GM21390 (cell line): ENCODE results near the gene SMNDC1.

ENCODE experiments used
- ATAC-seq: cut with Tn5 transposase; IDR thresholded peaks from one replicate; pipeline ENCODE4 v1.9.1; 2021; ENCODE audit not compliant: unreplicated experiment

Gene SMNDC1

DNA sequence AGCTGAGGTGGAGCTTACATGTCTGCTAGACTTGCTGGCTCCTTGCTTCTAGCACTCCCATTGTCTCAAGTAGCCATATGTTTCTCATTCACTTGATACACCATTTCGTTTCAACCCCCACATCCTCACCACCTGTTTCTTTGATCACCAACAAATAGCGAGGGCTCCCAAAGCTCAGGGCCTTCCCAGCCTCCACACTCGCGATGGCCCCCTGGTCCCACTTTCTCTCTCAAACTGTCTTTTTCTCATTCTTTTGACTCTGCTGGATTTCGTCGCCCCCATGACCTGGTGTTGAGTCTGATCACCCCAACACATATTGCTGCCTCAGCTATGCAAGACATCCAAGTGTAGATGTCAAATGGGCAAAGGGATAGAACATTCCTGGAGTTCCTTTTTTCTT lies 26.0 kb upstream of the SMNDC1 start:
- no peak for ATAC-seq

DNA sequence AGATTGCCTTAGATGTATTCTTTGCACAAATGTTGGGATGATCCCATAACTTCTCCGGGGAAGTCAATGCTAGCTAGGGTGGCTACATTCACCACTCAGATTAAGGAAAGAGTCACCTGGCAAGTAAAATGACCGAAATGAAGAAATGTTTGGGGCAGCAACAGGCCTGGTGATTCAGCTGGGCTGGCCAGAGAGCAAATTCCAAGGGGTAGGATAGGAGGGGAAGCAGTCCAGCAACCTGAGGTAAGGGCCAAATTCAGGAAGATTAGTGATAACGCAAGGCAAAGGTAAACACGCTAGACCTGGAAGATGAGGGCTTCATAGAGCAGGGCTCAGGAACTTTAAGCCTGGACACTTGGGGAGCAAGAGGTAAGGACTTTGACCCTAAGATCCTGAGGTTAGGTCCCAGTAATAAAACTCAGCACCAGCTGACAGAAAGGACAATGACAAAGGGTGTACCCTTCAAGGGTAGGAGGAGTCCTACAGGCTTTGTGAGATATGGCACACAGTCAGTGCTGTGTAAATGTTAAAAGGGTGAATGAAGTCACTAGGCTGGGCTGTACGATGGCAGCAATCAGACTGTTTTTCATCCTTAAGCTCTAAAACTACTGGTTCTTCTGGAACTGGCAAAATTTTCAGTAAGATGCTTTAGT lies 22.7 kb upstream of the SMNDC1 start:
- ATAC-seq: no peak

DNA sequence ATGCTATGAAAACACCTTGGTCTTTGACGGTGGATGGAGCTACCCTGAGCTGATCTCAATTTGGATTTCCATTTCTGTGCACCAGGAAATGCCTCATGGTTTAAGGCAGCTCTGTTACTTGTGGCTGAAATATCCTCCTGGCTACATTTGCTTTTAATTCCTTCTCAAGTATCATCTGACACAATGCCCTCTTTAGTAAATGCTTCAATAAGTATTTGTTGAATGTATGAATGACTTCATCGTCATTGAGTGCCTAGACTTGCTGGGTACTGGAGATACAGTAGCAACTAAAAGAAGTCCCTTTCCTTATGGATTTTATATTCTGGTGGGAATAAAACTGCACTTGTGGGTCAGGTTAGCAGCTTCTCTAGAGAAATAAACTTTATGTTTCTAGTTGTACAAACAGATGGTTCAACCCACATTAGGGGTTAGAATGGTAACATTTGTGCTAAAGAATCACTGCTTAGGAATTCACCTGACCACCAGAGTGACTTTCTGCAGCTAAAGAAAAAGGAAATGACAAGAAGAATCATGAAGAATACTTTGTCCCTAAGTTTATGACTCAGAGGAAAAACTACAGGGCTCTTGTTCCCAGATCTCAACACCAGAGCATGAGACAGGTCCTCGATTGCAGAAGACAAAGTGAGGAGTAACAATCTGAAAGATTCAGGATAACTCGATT lies 21.8 kb upstream of the SMNDC1 start:
- no peak for ATAC-seq

DNA sequence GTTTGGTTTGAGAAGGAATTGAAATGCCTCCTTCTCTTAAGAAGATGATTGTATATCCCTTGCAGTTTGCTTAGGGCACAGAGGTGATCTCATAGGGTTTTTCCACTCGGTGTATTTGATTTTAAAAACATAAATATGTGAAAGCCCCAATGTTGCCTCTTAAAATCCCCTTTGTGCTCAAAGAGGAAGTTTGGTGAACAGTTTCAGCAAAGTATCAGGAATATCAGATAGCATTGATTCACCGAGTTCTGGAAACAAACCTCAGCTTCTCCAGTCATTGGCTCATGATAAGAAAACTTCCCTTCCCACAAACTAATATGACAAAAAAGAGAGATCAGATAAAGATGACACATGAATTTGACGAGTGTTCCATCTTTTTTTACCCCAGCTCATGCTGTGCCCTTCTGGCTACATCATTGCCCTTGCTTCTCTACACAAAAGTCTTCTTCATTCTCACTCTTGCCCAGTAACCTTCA lies 20.1 kb upstream of the SMNDC1 start:
- peak; percentile 44 for ATAC-seq

DNA sequence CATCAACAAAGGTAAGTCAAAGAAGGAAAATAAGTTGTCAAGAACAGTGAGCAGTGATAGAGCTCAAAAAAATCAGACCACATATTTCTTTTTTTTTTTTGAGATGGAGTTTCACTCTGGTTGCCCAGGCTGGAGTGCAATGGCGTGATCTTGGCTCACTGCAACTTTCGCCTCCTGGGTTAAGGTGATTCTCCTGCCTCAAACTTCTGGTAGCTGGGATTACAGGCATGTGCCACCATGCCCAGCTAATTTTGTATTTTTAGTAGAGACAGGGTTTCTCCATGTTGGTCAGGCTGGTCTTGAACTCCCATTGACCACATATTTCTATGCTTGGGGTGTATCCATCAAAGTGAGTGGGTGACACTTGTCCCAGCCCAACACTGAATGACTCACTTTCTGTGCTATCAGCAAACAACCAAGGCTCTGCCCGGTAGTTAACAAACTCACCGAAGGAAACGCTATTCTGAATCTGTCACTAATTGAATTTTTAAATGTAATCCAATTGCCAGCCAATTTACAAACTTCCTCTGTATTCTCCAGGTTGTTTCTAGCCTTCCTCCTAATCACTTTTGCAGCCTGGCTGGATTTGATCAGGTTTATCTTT lies 19.6 kb upstream of the SMNDC1 start:
- ATAC-seq: peak; percentile 38

DNA sequence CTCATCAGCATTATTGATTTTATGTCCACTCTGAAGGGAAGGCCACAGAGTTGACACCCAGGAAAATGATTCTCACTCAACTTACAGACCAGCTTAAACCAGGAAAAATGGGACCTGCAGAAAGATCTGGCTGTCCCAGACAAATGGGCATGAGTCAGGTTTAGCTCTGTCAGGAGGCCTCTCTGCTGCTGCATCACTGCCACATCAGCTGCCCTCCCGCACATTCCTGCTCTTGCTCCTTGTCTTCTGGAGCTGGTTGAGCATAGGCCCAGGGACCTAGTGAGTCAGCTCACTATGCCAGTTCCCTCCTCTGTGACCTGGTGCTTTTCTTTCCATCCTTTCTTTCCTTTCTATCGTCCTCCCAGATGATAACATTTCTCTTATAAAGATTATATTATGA lies 18.8 kb upstream of the SMNDC1 start:
- no peak for ATAC-seq

DNA sequence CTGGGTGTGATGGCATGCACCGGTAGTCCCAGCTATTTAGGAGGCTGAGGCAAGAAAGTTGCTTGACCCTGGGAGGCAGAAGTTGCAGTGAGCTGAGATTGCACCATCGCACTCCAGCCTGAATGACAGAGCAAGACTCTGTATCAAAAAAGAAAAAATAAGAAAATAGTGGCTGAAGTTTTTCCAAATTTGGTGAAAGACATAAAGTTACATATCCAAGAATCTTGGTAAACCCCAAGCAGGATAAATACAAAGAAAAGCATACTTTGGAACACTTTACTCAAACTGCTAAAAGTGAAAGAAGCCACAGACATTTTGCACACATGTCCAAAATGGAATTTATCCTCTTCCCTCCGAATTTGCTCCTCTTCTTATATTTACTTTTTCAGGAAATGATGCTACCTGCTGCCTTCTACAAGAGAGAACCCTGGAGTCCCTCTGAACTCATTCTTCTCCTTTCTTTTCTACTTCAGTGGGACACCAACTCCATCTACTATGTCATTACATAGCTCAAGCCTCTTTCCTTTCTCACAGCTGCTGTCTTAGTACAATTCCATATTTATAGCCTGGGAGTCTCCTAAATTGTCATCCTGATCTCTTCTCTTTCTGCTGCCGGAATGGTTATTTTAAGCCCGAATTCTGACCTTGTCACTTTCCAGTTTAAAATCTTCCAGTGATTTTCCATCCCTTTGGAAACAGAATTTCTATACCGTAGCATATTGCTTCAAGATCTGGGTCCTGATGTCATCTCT lies 17.3 kb upstream of the SMNDC1 start:
- no peak for ATAC-seq

DNA sequence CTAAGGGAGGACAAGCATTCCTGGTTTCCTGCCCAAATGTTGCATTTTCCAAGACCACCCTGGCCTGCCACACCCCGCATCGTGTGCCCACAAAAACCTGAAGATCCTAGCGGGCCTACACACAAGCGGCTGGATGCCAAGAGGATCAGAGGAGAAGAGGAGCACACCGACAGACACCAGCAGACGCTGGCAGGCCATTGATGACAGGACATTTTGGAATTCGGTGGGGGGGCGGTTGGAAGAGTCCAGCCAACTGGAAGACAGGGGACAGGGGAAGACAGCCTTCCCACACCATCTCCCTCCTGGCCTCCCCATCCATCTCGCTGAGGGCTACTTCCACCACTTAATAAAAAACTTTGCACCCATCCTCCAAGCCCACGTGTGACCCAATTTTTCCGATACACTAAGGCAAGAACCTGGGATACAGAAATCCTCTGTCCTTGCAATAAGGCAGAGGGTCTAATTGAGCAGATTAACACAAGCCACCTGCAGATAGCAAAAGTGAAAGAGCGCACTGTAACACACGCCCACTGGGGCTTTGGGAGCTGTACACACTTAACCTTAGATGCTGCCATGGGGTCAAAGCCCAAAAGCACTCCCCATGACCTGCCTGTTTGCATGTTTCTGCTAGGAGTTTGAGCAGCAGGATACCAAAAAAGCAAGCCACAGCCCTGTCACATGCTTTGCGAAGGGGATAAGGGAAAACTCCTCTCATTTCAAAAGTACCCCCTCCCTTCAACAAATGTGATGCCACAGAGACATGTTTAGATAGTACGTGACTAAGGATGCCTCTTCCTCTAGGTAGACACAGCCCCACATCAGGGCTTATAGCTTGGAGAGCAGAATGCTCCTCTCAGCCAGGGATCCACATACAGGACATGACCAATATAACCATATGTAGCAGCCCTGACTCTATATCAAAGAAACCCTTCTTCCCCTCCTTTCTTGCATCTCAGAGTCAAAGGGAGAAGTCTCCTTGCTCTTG lies 13.4 kb upstream of the SMNDC1 start:
- ATAC-seq: no peak

DNA sequence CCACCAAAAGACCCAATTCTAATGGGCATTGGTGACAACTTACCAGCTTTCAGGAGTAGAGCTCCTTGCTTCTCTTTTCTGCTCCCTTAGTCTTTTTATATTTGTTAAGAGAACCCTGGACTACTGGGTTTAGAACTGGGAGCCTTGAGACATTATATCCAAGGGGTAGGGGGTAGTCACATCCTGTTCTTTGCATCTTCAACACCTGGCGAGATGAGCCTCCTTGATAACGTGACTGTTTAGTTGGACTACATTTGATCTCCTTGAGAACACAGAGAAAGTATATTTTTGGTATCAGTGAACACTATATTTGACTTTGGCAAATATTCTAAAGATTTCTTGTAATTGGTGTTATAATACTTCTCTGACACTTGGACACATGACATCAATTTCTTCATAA lies 9.0 kb upstream of the SMNDC1 start:
- ATAC-seq: no peak

DNA sequence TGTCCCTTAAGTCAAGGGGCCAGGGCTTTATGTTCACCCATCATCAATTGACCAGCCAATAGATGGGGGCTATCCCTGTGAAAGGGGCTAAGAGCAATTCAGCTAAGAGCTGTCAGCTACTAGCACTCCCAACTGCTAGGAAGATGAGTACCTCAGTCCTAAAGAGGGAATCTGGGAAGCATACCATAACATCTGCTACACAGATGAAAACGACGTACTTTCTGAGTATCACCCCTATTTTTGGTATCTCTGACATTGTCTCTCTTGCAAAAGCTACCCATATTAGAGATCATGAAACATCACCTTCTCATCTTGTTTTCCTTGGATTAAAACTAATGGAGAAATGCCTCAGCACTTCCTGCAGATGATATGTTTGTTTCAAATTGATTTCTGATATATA lies 7.5 kb upstream of the SMNDC1 start:
- ATAC-seq: no peak

DNA sequence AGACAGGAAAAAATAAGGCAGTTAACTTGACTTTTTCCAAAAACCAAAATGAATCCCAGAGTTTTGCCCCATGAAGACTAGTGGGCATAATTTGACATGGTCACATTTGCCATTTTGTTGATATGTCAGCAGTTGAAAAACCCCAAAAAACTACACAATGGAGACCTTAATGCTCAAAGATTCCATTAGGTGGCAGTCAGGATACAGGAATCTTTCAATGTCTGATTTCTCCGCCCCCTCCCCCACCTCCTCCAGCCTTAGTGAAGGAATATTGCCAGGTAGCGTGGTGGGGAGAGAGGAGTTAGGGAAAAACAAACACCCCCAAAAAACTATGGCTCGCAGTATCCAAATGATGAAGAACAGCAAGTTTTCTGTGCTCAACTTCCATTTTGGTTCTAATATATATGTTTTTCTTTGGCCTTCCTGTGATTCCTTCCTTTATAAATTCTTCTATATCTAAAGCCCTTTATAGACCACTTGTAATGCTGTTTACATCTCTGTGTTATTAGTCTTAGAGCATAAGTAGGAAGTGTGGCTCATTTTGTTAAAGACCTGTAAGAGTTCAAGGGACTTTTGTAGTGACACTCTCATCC lies 6.7 kb upstream of the SMNDC1 start:
- ATAC-seq: no peak

DNA sequence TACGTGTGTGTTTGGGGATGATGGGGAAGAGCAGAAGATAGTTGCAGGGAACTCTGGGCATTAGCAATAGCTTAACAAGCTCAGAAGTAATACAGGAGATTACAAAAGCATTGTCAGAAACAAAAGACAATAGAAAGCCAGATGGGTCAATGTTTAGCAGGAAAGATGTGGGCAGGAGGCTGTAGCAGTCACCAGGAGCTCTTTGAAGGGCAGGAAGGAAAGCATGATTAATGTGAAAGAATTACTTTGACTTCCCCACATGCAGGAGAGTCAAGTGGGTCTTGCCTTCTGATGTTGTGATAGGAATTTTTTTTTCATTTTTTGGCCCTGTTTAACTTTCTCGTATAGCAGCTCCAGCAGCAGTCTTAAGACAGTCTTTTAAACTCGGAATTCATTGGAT lies 6.0 kb upstream of the SMNDC1 start:
- ATAC-seq: no peak

DNA sequence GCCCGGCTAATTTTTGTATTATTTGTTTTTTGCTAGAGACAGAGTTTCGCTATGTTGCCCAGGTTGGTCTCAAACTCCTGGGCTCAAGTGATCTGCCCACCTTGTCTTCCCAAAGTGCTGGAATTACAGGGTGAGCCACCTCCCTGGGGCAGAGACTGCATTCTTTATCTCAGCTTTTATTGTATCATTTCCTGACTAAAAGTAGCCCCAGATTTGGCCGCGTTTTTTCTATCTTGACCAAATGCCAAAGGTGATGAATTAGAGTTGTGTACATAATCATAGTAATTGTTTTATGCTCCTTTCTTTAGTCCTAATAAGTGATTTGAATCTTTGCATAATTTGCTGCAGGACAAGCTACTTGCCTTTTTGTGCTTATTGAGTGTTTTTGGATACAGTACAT lies 3.1 kb upstream of the SMNDC1 start:
- ATAC-seq: no peak

DNA sequence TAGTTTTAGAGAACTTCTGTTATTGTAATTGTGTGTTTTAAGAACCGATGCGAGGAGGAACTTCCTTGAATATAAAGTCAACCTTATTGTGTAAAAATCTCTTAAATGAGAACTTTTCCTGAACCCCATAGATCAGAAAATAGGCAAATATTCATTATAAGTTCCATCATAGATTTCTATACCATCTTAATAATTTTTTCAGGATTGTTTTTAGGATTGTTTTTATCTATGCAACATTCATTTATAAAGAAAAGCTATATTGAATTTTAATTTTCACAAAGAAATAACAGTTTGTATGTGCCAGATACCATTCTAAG lies 1.7 kb upstream of the SMNDC1 start:
- no peak for ATAC-seq

DNA sequence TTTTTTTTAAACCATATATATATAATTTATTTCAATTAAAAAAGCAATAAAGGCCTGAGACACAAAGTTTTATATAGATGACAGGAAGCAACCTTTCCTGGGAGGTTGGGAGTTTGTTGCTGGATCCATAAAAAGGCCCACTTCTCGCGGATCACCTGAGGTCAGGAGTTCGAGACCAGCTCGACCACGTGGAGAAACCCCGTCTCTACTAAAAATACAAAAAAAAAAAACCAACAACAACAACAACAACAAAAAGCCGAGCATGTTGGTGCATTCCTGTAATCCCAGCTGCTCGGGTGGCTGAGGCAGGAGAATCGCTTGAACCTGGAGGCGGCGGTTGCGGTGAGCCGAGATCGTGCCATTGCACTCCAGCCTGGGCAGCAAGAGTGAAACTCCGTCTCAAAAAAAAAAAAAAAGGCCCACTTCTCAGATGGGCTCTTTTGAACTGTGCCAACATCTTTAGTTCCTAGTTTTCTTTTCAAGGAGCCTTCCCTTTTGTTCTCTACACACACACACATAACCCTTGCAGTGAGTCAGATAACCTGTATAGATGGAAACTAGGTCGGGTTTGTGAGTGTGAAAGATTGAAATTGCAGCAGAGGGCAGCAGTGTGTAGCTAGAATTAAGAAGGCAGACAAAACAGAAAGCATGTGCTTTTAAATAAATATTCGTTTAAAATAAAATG lies 1.2 kb upstream of the SMNDC1 start:
- no peak for ATAC-seq

DNA sequence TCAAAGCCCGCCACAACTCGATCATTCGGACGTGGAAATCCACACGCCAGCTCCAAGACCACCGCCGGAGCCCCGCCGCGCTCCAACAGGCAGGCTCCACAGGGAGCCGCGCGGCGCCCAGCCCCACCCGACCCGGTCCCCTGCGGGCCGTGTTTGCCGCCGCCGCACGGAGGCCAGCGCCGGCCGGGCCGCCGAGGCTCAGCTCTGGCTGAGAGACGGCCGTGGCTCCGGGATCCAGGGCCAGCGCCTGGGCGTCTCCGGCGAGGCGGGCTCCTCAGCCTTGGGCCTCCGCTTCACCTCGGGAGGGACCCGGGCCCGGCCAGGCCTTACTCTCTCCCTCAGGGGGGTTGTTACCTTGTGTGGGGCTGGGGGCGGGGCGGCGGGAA lies 333 bp downstream of the SMNDC1 start:
- peak; percentile 42 for ATAC-seq

DNA sequence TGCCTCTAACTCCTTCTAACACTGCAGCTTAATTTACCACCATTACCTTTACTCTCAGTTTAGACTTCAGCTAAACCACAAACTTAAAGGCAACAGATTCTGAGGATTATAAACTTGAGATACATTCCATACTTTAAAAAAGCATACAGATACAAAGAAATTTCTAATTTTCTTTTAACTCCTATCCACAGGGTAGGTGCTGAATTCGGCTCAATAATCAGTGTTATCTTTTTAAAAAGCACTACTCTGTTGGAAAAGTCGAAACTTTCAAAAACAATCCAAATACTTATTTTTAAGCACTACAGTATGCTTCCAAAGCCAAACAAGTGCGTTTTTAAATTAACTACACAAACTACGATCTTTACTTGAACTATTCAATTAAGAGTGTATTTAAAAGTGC lies 1.0 kb downstream of the SMNDC1 start:
- ATAC-seq: no peak

DNA sequence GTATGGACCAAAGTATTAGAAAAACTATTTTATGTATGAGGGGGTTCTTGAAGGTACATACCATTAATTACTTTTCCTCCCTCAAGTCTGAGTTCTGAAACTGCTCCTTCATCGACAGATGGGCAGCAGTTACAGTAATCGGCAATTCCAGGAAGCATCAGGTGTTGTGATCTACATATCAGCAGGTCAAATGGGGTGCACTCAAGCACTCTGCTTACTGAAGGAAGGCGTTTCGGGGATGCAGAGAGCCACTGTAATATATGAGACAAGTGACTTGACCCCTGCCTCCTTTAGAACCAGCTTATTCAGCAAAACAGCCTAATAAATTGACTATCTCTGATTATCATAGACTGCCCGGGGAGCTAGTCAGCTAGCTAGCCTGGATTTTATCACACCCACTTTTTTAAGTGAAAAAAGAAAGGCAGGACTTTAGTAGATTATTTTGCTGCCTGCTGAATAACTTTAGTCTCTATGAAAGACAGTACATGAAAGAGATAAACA lies 4.2 kb downstream of the SMNDC1 start:
- no peak for ATAC-seq

DNA sequence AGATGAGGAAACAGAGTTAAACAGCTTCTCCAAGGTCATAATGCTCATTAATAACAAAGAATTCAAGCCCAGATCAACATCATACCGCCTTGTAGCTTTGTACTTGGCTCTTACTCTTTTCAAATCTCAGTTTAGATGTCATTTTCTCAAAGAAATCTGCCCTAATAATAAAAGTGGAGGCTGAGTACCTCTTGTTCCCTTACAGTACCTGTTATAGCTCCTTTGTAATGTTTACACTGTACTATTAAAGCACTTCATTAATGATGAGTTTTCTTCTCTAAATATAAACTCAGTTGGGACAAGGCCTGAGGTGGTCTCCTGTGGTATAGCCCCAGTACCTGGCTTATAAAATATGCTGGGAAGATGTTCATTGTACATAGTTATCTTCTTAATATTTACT lies 7.8 kb downstream of the SMNDC1 start:
- ATAC-seq: no peak

DNA sequence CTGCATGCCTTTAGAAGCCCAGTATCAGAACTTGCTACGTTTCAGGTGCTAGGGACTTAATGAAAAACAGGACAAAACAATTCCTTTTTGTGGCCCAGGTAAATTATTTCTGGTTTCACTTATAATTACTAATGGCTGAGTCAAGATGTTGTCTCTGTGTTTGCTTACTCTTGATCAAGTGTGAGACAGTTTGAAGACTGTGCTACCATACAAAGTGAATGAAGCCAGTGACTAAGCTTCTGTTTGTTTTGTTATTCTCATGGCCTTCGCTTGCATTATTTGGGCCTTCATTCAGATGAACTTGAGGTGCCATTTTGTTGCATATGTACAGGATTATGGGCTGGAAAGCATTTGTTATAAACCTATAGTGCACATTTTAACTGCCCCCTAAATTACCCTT lies 17.9 kb downstream of the SMNDC1 start:
- no peak for ATAC-seq
